Large intestine (tissue), 3 donors: ENCODE results near the gene ZMIZ2. TPM values are rescaled to one million over a fixed set of nuclear protein-coding genes. Genes with fewer than 3 reads are reported as not detected.
"Not testable (repeated sequence)": the region's sequence is repeated elsewhere in the genome, so short reads cannot be mapped to it uniquely, and the experiment has no call there.

Source experiments
- DNase-seq, 2 donors: peaks; one replicate each; pipeline versions ENCODE4 v3.0.0 to v3.0.0-alpha.2; 2013
- H3K27ac ChIP-seq: one replicate; pipeline ENCODE4 v1.5.1; 2013; ENCODE audit warnings: low read length
- H3K27me3 ChIP-seq: 2 replicates; pipeline ENCODE4 v1.6.1; 2013; ENCODE audit warnings: low read length; ENCODE audit not compliant: control insufficient read depth, insufficient read depth
- H3K36me3 ChIP-seq: 2 replicates; pipeline ENCODE4 v1.6.1; 2013; ENCODE audit warnings: low read length; ENCODE audit not compliant: control insufficient read depth, insufficient read depth
- H3K4me1 ChIP-seq: one replicate; pipeline ENCODE4 v1.6.1; 2013; ENCODE audit warnings: low read length; ENCODE audit not compliant: control insufficient read depth, insufficient read depth
- H3K4me3 ChIP-seq: one replicate; pipeline ENCODE4 v1.5.1; 2013; ENCODE audit warnings: low read length
- H3K9me3 ChIP-seq: one replicate; pipeline ENCODE4 v1.6.1; 2013; ENCODE audit warnings: mild to moderate bottlenecking, low read depth, low read length, moderate library complexity; ENCODE audit not compliant: control insufficient read depth
- WGBS: methylation state at CpG from one replicate; pipeline ENCODE4 v1.1.5; 2013; ENCODE audit warnings: low lambda C conversion rate; ENCODE audit not compliant: insufficient coverage; 5-methylcytosine and 5-hydroxymethylcytosine counted together
- polyA plus RNA-seq: library from polyadenylated mRNA; unstranded; fragments of 120-200 nt; gene quantifications from one replicate; pipeline ENCODE4 v1.2.1, GENCODE V29; 2013

The ZMIZ2 gene
- polyA plus RNA-seq, 1 donor, result 86.2 TPM

DNA sequence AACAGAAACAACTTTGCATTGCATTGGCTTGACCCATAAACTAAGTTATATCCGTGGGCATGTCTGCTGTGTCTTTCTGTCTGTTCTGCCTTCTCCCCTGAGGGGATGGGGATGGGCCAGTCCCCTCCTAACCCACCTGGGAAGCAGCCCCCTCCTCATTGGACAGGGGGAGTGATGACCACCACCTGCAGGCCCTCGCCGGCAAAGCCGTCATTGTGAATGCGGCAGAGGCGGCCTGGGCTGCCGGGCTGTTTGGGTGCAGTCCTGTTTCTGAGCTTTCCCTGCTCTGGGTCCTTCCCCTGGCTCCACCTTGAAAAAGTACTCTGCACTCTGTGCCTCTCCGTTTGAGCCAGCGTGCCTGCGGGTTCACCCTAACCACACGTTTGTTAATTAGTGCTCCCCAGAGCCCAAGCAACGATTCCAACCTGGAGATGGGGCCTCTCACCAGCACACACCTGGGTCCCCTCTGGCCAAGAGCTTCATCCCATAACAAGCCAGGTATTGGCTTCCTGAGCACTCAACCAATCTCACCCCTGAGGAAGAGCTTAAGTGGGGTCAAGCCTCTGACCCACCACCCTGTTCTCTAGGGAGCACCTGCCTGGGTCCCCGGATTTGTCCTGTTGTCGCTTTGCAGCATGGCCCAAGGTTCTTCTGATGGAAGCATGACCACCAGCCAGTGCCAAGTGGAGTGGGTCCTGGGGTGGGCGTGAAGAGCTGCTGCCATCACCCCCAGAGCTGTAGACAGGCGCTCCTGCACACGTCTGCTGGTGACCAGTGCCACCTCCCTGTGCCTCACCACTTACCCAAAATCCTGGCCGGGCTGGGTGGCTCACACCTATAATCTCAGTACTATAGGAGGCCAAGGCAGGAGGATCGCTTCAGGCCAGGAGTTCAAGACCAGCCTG is 39.4 kb upstream of the ZMIZ2 start:
- Histone ChIP-seq H3K27me3 (no peaks in the 10 kb centered on the region), H3K36me3 (peaks cover 36% of the 10 kb centered on the region)
- no CpG with 5 or more reads among the region's 19 CpGs for WGBS

DNA sequence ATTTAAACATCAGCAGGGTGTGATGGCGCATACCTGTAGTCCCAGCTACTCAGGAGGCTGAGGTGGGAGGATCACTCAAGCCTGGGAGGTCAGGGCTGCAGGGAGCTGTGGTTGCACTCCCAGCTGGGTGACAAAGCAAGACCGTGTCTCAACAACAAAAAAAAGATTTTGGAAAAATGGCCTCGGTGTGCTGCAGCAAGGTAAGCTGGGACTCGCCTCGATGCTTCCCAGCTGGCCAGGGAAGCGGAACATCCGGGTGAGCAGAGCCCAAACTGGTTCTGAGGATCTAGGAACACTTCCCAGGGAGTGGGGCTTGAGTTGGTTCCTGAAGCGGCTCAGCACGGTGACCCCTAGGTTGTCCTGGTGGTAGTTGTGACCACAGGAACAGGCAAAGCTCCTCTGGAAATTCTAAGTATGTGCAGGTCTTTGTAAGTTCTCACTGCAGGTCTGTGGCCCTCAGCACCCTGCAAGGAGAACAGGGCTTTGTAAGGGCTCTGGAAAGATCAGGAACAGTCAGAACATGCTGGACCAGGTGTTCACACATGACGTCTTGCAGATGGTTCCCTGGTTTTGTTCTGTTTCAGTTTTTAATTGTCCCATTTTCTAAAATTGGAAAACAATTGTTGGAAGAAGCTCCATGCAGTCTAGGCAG is 38.6 kb upstream of the ZMIZ2 start:
- Histone ChIP-seq H3K9me3 (no peaks in the 10 kb centered on the region), H3K27ac (no peak overlapping the region), H3K4me1 (peaks cover 4% of the 10 kb centered on the region), H3K36me3 (peaks cover 36% of the 10 kb centered on the region), H3K4me3 (no peak overlapping the region), H3K27me3 (no peaks in the 10 kb centered on the region)
- no peak for DNase-seq
- WGBS, result 82% methylated on average over 2 of the region's 10 CpGs

More for the DNA sequence above, 39.4 kb upstream of the ZMIZ2 start:
- Histone ChIP-seq H3K4me1 (peaks cover 4% of the 10 kb centered on the region), H3K4me3 (no peak overlapping the region), H3K27ac (no peak overlapping the region), H3K9me3 (no peaks in the 10 kb centered on the region)
- no peak for DNase-seq

DNA sequence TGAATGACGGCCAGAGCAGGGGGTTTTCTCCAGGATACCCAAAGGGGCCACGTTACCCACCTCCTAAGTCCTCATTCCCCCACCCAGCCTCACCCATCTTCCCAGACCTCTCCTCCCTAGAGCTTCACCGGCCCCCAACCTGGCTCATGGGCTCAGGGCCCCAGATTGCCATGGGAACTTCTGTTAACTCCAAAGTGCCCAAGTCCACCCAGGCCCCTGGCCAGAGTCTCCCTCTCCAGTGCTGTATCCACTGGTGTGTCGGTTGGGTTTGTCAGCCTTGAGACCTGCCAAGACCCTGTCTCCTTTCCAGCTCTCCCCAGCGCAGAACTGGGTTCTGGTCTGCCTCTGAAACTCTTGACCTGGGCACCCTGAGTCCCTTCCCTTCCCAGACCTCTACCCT is 37.1 kb upstream of the ZMIZ2 start:
- 100% methylated on average over 1 of the region's 5 CpGs for WGBS
- peaks cover 4% of the 10 kb centered on the region for H3K4me1 ChIP-seq
- H3K36me3 ChIP-seq, result peaks cover 32% of the 10 kb centered on the region
- no peaks in the 10 kb centered on the region for H3K9me3 ChIP-seq
- no peak overlapping the region for H3K4me3 ChIP-seq
- DNase-seq, result no peak
- H3K27me3 ChIP-seq, result no peaks in the 10 kb centered on the region
- no peak overlapping the region for H3K27ac ChIP-seq

GRCh38 chr7:44712012-44712411 is 36.6 kb upstream of the ZMIZ2 start:
- 13% methylated on average over 1 of the region's 5 CpGs for WGBS
- peaks cover 4% of the 10 kb centered on the region for H3K4me1 ChIP-seq
- H3K27ac ChIP-seq, result no peak overlapping the region
- no peak overlapping the region for H3K4me3 ChIP-seq
- DNase-seq, result no peak
- peaks cover 28% of the 10 kb centered on the region for H3K36me3 ChIP-seq
- no peaks in the 10 kb centered on the region for H3K9me3 ChIP-seq
- no peaks in the 10 kb centered on the region for H3K27me3 ChIP-seq

DNA sequence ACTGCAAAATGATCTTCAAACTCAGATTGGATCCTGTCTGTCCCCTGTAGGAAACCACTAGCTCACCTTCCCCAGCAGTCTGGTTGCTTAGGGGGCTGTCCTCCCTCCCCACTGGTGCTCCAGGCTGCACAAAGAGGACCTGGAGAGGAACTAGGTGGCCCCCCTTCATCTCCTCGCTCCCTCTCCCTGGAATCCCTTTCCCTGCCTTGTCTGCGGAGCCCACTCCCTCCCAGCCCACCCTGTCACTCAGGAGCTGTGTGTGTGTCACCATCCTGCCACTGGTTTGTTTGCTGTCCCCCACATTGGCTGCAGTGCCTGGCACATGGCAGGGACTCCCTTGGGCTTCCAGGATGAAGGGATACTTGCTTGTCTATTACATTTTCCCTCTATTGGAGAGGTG is 35.5 kb upstream of the ZMIZ2 start:
- no peak overlapping the region for H3K27ac ChIP-seq
- no peak overlapping the region for H3K4me3 ChIP-seq
- H3K36me3 ChIP-seq, result peaks cover 17% of the 10 kb centered on the region
- no CpG with 5 or more reads among the region's 2 CpGs for WGBS
- H3K4me1 ChIP-seq, result peaks cover 4% of the 10 kb centered on the region
- H3K9me3 ChIP-seq, result no peaks in the 10 kb centered on the region
- no peak for DNase-seq
- no peaks in the 10 kb centered on the region for H3K27me3 ChIP-seq

GRCh38 chr7:44713680-44714335 is 34.8 kb upstream of the ZMIZ2 start:
- no peak overlapping the region for H3K4me3 ChIP-seq
- H3K36me3 ChIP-seq, result peaks cover 12% of the 10 kb centered on the region
- no peaks in the 10 kb centered on the region for H3K9me3 ChIP-seq
- peaks cover 4% of the 10 kb centered on the region for H3K4me1 ChIP-seq
- no peak overlapping the region for H3K27ac ChIP-seq
- no peak for DNase-seq
- WGBS, result 83% methylated on average over 1 of the region's 7 CpGs
- H3K27me3 ChIP-seq, result no peaks in the 10 kb centered on the region

DNA sequence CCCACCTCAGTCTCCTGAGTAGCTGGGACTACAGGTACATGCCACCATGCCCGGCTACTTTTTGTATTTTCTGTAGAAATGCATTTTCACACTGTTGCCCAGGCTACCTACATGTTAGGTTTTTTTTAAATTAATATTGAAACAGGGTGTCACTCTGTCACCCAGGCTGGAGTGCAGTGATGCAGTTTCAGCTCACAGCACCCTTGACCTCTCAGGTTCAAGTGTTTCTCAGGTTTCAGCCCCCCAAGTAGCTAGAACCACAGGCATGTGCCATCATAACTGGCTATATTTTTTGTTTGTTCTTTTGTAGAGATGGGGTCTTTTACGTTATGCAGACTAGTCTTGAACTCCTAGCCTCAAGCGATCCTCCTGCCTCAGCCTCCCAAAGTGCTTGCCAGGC is 32.4 kb upstream of the ZMIZ2 start:
- no peak overlapping the region for H3K4me3 ChIP-seq
- H3K27ac ChIP-seq, result no peak overlapping the region
- no peaks in the 10 kb centered on the region for H3K36me3 ChIP-seq
- no peaks in the 10 kb centered on the region for H3K27me3 ChIP-seq
- WGBS, result no CpG with 5 or more reads among the region's 3 CpGs
- peaks cover 4% of the 10 kb centered on the region for H3K4me1 ChIP-seq
- DNase-seq, result no peak
- H3K9me3 ChIP-seq, result peaks cover 4% of the 10 kb centered on the region

DNA sequence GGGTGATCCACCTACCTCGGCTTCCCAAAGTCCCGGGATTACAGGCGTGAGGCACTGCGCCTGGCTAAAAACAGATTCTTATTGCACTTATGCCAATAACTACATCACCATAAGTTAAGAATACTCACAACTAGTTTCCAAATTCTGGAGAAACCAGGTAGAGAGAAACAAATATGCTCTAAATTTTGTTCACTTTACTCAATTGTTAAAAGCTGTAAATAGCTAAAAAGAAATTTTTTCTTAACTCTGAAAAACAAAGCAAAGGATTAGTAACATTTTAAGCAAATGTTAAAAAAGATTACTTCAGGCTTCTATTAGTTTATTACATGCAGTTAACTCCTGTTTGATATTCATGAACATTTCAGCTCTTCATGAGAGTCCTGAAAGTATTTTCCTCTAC is 28.3 kb upstream of the ZMIZ2 start:
- no CpG with 5 or more reads among the region's 4 CpGs for WGBS
- peaks cover 4% of the 10 kb centered on the region for H3K9me3 ChIP-seq

GRCh38 chr7:44724276-44724675 is 24.4 kb upstream of the ZMIZ2 start:
- no peaks in the 10 kb centered on the region for H3K4me1 ChIP-seq
- no peak overlapping the region for H3K27ac ChIP-seq
- no peaks in the 10 kb centered on the region for H3K36me3 ChIP-seq
- H3K27me3 ChIP-seq, result no peaks in the 10 kb centered on the region
- peaks cover 4% of the 10 kb centered on the region for H3K9me3 ChIP-seq
- no peak overlapping the region for H3K4me3 ChIP-seq
- DNase-seq, result no peak
- WGBS, result no CpG with 5 or more reads among the region's 4 CpGs

More for the DNA sequence above, 28.3 kb upstream of the ZMIZ2 start:
- no peak for DNase-seq
- Histone ChIP-seq H3K36me3 (no peaks in the 10 kb centered on the region), H3K4me3 (no peak overlapping the region), H3K27ac (no peak overlapping the region), H3K27me3 (no peaks in the 10 kb centered on the region), H3K4me1 (no peaks in the 10 kb centered on the region)

DNA sequence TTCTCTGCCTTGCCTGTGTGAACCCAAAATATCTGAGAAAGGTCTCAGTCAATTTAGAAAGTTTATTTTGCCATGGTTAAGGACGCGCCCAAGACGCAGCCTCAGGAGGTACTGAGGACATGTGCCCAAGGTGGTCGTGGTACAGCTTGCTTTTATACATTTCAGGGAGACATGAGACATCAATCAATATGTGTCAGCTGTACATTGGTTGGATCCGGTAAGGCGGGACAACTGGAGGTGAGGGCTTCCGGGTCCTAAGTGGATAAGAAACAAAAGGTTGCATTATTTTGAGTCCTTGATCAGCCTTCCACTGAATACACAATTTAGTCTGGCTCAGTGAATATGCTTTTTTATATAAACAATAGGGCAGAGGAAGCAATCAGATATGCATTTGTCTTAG is 22.4 kb upstream of the ZMIZ2 start:
- WGBS, result no CpG with 5 or more reads among the region's 7 CpGs
- H3K27me3 ChIP-seq, H3K27ac ChIP-seq, H3K4me3 ChIP-seq, H3K36me3 ChIP-seq, H3K4me1 ChIP-seq, H3K9me3 ChIP-seq, DNase-seq: not testable (repeated sequence)
